A549 (cell line): ENCODE measurements around the gene HOXA4. TPM values are rescaled to one million over a fixed set of nuclear protein-coding genes. Genes with fewer than 3 reads are reported as not detected.

Experiments
- ATAC-seq, 2 experiments: fragments of 200-7000 bp in 1 of 2; fragments of >200 bp in 1 of 2; cut with Nextera tagmentation in 1 of 2; cut with Tn5 transposase in 1 of 2; 3 replicates each; pipeline versions ENCODE4 v1.8.0 to v1.9.1; 2018 to 2020; ENCODE audit warnings: mild to moderate bottlenecking in 1 of 2, moderate library complexity in 1 of 2
- CTCF ChIA-PET: fragments of 300-600 bp; sonication (Branson Sonifier 250); formaldehyde crosslinking; extraction: SDS; loops from one replicate; lab custom pipeline; 2021; ENCODE audit warnings: antibody characterized with exemption, inconsistent platforms; lab: Yijun Ruan, JAX
- POLR2A ChIA-PET: fragments of 350-600 bp; formaldehyde crosslinking; extraction: SDS; loops from one replicate; lab custom pipeline; 2021; ENCODE audit warnings: antibody characterized with exemption, inconsistent platforms; lab: Yijun Ruan, JAX
- DNase-seq, 2 experiments: peaks; one replicate each; pipeline versions ENCODE4 v3.0.0 to v3.0.0-alpha.2; 2011 to 2016; ENCODE audit warnings: low read depth in 1 of 2, low spot score in 1 of 2
- FAIRE-seq: peaks from 2 replicates; lab custom pipeline; 2011; peaks lifted over from hg19 to GRCh38; lab: Jason Lieb, UNC
- H3K27ac ChIP-seq, 2 experiments: fragments of >200 bp; sonication (Bioruptor Twin); formaldehyde crosslinking; 3 replicates each; pipeline ENCODE4 v1.5.1; 2016 to 2017
- H3K4me1 ChIP-seq: fragments of >200 bp; sonication (Bioruptor Twin); formaldehyde crosslinking; 3 replicates; pipeline ENCODE4 v1.6.1; 2016
- H3K4me2 ChIP-seq: fragments of >200 bp; sonication (Bioruptor Twin); formaldehyde crosslinking; 3 replicates; pipeline ENCODE4 v1.6.1; 2016
- H3K4me3 ChIP-seq: fragments of >200 bp; sonication (Bioruptor Twin); formaldehyde crosslinking; 3 replicates; pipeline ENCODE4 v1.5.1; 2016
- H3K9me3 ChIP-seq: fragments of >200 bp; sonication (Bioruptor Twin); formaldehyde crosslinking; 3 replicates; pipeline ENCODE4 v1.6.1; 2016
- BHLHE40 ChIP-seq: IDR thresholded peaks from 2 replicates; pipeline ENCODE4 v1.6.1; 2012; ENCODE audit warnings: low read depth, low read length, inconsistent platforms
- CBX8 ChIP-seq: fragments of 200-600 bp; sonication (generic); IDR thresholded peaks from 2 replicates; pipeline ENCODE4 v1.6.1; 2016
- CHD2 ChIP-seq: fragments of 150-350 bp; IDR thresholded peaks from 2 replicates; pipeline ENCODE4 v1.6.1; 2014; ENCODE audit warnings: low read length; ENCODE audit not compliant: partially characterized antibody
- ESRRA ChIP-seq: fragments of 150-350 bp; IDR thresholded peaks from 2 replicates; pipeline ENCODE4 v1.6.1; 2014; ENCODE audit warnings: mild to moderate bottlenecking, low read length, borderline replicate concordance
- FOSB ChIP-seq: fragments of 250-450 bp; sonication (Bioruptor Pico); IDR thresholded peaks from 2 replicates; pipeline ENCODE4 v1.5.0; 2020; ENCODE audit warnings: mild to moderate bottlenecking, moderate library complexity
- FOSL2 ChIP-seq, 2 experiments: fragments of 450-650 bp in 1 of 2; fragments of >200 bp in 1 of 2; sonication (Bioruptor Twin) in 1 of 2; formaldehyde crosslinking; IDR thresholded peaks; 2 replicates each; pipeline versions ENCODE4 v1.5.0 to v1.6.1; 2016 to 2020; ENCODE audit warnings: mild to moderate bottlenecking in 1 of 2, moderate library complexity in 1 of 2
- HDAC2 ChIP-seq: fragments of 200-600 bp; sonication (generic); IDR thresholded peaks from 2 replicates; pipeline ENCODE4 v1.6.1; 2016
- HES2 ChIP-seq: fragments of >200 bp; sonication (Bioruptor Twin); formaldehyde crosslinking; IDR thresholded peaks from 2 replicates; pipeline ENCODE4 v1.6.1; 2016
- HEYL ChIP-seq: fragments of 250-450 bp; sonication (Bioruptor Pico); IDR thresholded peaks from 2 replicates; pipeline ENCODE4 v1.8.0; 2021; ENCODE audit warnings: mild to moderate bottlenecking, moderate library complexity
- HOXB5 ChIP-seq: fragments of 250-450 bp; sonication (Bioruptor Pico); IDR thresholded peaks from 2 replicates; pipeline ENCODE4 v1.5.0; 2020; ENCODE audit warnings: mild to moderate bottlenecking, moderate library complexity
- KDM5A ChIP-seq: fragments of 200-600 bp; sonication (generic); IDR thresholded peaks from 2 replicates; pipeline ENCODE4 v1.6.1; 2016; ENCODE audit warnings: antibody characterized with exemption, mild to moderate bottlenecking
- MYC ChIP-seq: IDR thresholded peaks from 2 replicates; pipeline ENCODE4 v1.6.1; 2012; ENCODE audit warnings: mild to moderate bottlenecking, inconsistent platforms, low read length, improper control_type of control experiment, borderline replicate concordance
- NFE2L2 ChIP-seq: fragments of 150-350 bp; conservative IDR thresholded peaks from 2 replicates; pipeline ENCODE4 v1.6.1; 2014; ENCODE audit warnings: low read length
- PBX3 ChIP-seq: IDR thresholded peaks from 2 replicates; pipeline ENCODE4 v1.6.1; 2012
- RARB ChIP-seq: fragments of 250-450 bp; sonication (Bioruptor Pico); IDR thresholded peaks from 2 replicates; pipeline ENCODE4 v1.8.0; 2021; ENCODE audit warnings: mild to moderate bottlenecking, moderate library complexity
- RCOR1 ChIP-seq: fragments of 150-350 bp; IDR thresholded peaks from 2 replicates; pipeline ENCODE4 v1.6.1; 2014; ENCODE audit warnings: antibody characterized with exemption, low read length, low read depth
- REST ChIP-seq: fragments of 200-600 bp; sonication (generic); IDR thresholded peaks from 2 replicates; pipeline ENCODE4 v1.6.1; 2016; ENCODE audit warnings: antibody characterized with exemption, mild to moderate bottlenecking, moderate library complexity
- RFX5 ChIP-seq: fragments of 450-650 bp; IDR thresholded peaks from 2 replicates; pipeline ENCODE4 v1.7.1; 2014; ENCODE audit warnings: antibody characterized with exemption, mild to moderate bottlenecking, moderate library complexity
- TFCP2L1 ChIP-seq: fragments of 250-450 bp; sonication (Bioruptor Pico); IDR thresholded peaks from 2 replicates; pipeline ENCODE4 v1.5.0; 2021; ENCODE audit warnings: mild to moderate bottlenecking
- ZC3H11A ChIP-seq: fragments of 450-650 bp; IDR thresholded peaks from 2 replicates; pipeline ENCODE4 v1.6.1; 2014; ENCODE audit warnings: antibody characterized with exemption, mild to moderate bottlenecking
- ZNF302 ChIP-seq: fragments of 250-450 bp; sonication (Bioruptor Pico); IDR thresholded peaks from 2 replicates; pipeline ENCODE4 v1.9.0; 2021; ENCODE audit warnings: inconsistent platforms, mild to moderate bottlenecking, moderate library complexity
- ZSCAN20 ChIP-seq: fragments of 250-450 bp; sonication (Bioruptor Pico); IDR thresholded peaks from 2 replicates; pipeline ENCODE4 v1.8.0; 2022; ENCODE audit warnings: mild to moderate bottlenecking, moderate library complexity
- WGBS: methylation state at CpG from one replicate; pipeline ENCODE4 v1.1.6; 2017; ENCODE audit errors: missing lambda C conversion rate; 5-methylcytosine and 5-hydroxymethylcytosine counted together
- polyA plus RNA-seq, 4 experiments: library from polyadenylated mRNA; depleted of rRNA in 3 of 4; stranded (reverse); fragments of >200 nt; fragmentation: RNase III in 1 of 4; extraction: RNeasy Plus Mini Kit Qiagen cat#74134 plus additional on column Dnase treatment in 1 of 4; gene quantifications; 2 replicates in 3 of 4; 3 replicates in 1 of 4; pipeline ENCODE4 v1.2.3, GENCODE V29; 2011 to 2017

The HOXA4 gene
- polyA plus RNA-seq, 2 of the 4 experiments (the other 2 are of a cell fraction), result 2.1 to 2.6 TPM

GRCh38 chr7:27091105-27091504 lies 39.5 kb downstream of the HOXA4 start:
- ATAC-seq (no peak), DNase-seq (no peak), FAIRE-seq (no peak)
- Histone ChIP-seq H3K4me1 (peaks cover 10% of the 10 kb centered on the region; the same call in 2 of the 3 replicates), H3K4me2 (0 out of 3 replicates have a peak overlapping the region, but pooled peaks have one; percentile 12), H3K9me3 (no peaks in the 10 kb centered on the region), H3K27ac (no peak overlapping the region), H3K4me3 (no peak overlapping the region)
- POLR2A ChIA-PET, result no interaction called here
- no peak for TF ChIP-seq RFX5
- no peak for TF ChIP-seq KDM5A
- no peak for TF ChIP-seq HDAC2
- CTCF ChIA-PET, result interaction anchor here (1.4 to 1.7 kb wide), 4 partner anchors 9 to 70 kb away, joined by 3 to 5 read pairs (median 4); partner anchors contain the start of gene HOXA5
- WGBS, result 32% methylated on average over 3 of the region's 3 CpGs

- Histone ChIP-seq H3K4me3 (no peak overlapping the region), H3K9me3 (no peaks in the 10 kb centered on the region), H3K4me1 (peaks cover 4% of the 10 kb centered on the region; the same call in 2 of the 3 replicates), H3K4me2 (no peak overlapping the region), H3K27ac (no peak overlapping the region)
- CTCF ChIA-PET, result interaction anchor here (1.1 to 1.9 kb wide), 2 partner anchors 22 to 236 kb away, joined by 3 to 4 read pairs; no protein-coding TSS in a partner anchor
- FAIRE-seq, result no peak
- POLR2A ChIA-PET, result no interaction called here
- DNase-seq, result no peak
- TF ChIP-seq HEYL (CRISPR knock-in tag), result no peak
- TF ChIP-seq FOSB, result no peak
- no peak for TF ChIP-seq NFE2L2
- TF ChIP-seq ZNF302 (CRISPR knock-in tag), result no peak
- no peak for TF ChIP-seq REST
- no peak for TF ChIP-seq CBX8
- 91% methylated on average over 59 of the region's 68 CpGs for WGBS
- ATAC-seq, result no peak
Observed at GRCh38 chr7:27088002-27088922, 42.3 kb downstream of the HOXA4 start.

GRCh38 chr7:27083646-27084045 lies 46.9 kb downstream of the HOXA4 start:
- CTCF ChIA-PET, result interaction anchor here (0.5 to 2.1 kb wide), 7 partner anchors 9 to 397 kb away, joined by 3 to 5 read pairs (median 4); partner anchors contain the start of gene HOXA5
- POLR2A ChIA-PET, result interaction anchor here (1.4 kb wide), 1 partner anchor 13 kb away, joined by 6 read pairs; the partner anchor contains the start of gene HOXA1
- no peak for FAIRE-seq
- TF ChIP-seq HES2 (no peak), HOXB5 (CRISPR knock-in tag) (no peak), ESRRA (no peak), ZNF302 (CRISPR knock-in tag) (no peak), RCOR1 (no peak), REST (no peak), FOSB (no peak), PBX3 (no peak), BHLHE40 (no peak), MYC (no peak), RARB (CRISPR knock-in tag) (no peak), ZC3H11A (no peak), ZSCAN20 (CRISPR knock-in tag) (no peak), FOSL2 (IDR thresholded peaks at IDR 0.05) (no peak), FOSL2 (CRISPR knock-in tag; IDR thresholded peaks at IDR 0.05) (no peak), TFCP2L1 (CRISPR knock-in tag) (no peak), CHD2 (no peak)
- Histone ChIP-seq H3K4me3 (no peak overlapping the region), H3K4me2 (no peak overlapping the region), H3K9me3 (no peaks in the 10 kb centered on the region), H3K4me1 (peaks cover 29% of the 10 kb centered on the region), H3K27ac (no peak overlapping the region)
- 86% methylated on average over 2 of the region's 2 CpGs for WGBS
- no peak for DNase-seq
- ATAC-seq, result no peak
